WTC11 (cell line): ENCODE data around the gene HDAC5. TPM values are rescaled to one million over a fixed set of nuclear protein-coding genes. Genes with fewer than 3 reads are reported as not detected.

ENCODE experiments used
- ATAC-seq: fragments of 200-7000 bp; cut with Tn5 transposase; 2 replicates; pipeline ENCODE4 v1.10.0; 2021; ENCODE audit warnings: mild to moderate bottlenecking, moderate library complexity
- CTCF ChIA-PET: fragments of 300-600 bp; sonication (Branson Sonifier 250); formaldehyde crosslinking; loops from one replicate; lab custom pipeline; 2021; ENCODE audit warnings: antibody characterized with exemption; lab: Charles Lee
- POLR2A ChIA-PET: fragments of 350-600 bp; sonication (Branson Sonifier 250); formaldehyde crosslinking; loops from one replicate; lab custom pipeline; 2021; ENCODE audit warnings: antibody characterized with exemption; lab: Charles Lee
- DNase-seq: peaks from one replicate; pipeline ENCODE4 v3.0.0; 2021; ENCODE audit warnings: low spot score
- H3K27ac Mint-ChIP-seq: 2 replicates; pipeline ENCODE4 v1.8.0; 2021; ENCODE audit warnings: mixed read lengths
- H3K27me3 Mint-ChIP-seq: 2 replicates; pipeline ENCODE4 v1.8.0; 2021; ENCODE audit warnings: low read depth, mild to moderate bottlenecking, moderate library complexity, mixed read lengths
- H3K36me3 Mint-ChIP-seq: 2 replicates; pipeline ENCODE4 v1.8.0; 2021; ENCODE audit warnings: mixed read lengths
- H3K4me1 Mint-ChIP-seq: 2 replicates; pipeline ENCODE4 v1.8.0; 2022; ENCODE audit warnings: mixed read lengths
- H3K4me3 Mint-ChIP-seq: 2 replicates; pipeline ENCODE4 v1.8.0; 2021; ENCODE audit warnings: mild to moderate bottlenecking, moderate library complexity, mixed read lengths
- H3K9me3 Mint-ChIP-seq: 2 replicates; pipeline ENCODE4 v1.8.0; 2021; ENCODE audit warnings: mixed read lengths
- AR ChIP-seq: fragments of 250-450 bp; sonication (Bioruptor Pico); IDR thresholded peaks from 2 replicates; pipeline ENCODE4 v1.9.0; 2021; ENCODE audit warnings: mild to moderate bottlenecking
- ARID4B ChIP-seq: sonication (generic); formaldehyde crosslinking; IDR thresholded peaks from 2 replicates; pipeline ENCODE4 v1.8.0; 2023; ENCODE audit warnings: missing genetic modification reagents, mild to moderate bottlenecking, borderline replicate concordance
- ELF4 ChIP-seq: sonication (generic); formaldehyde crosslinking; IDR thresholded peaks from 2 replicates; pipeline ENCODE4 v1.8.1; 2022; ENCODE audit warnings: low read depth, mild to moderate bottlenecking, moderate library complexity, missing genetic modification reagents
- ETV6 ChIP-seq: sonication (generic); formaldehyde crosslinking; IDR thresholded peaks from 2 replicates; pipeline ENCODE4 v1.8.1; 2022; ENCODE audit warnings: mild to moderate bottlenecking, missing genetic modification reagents
- FOXJ3 ChIP-seq: sonication (generic); formaldehyde crosslinking; IDR thresholded peaks from 2 replicates; pipeline ENCODE4 v1.9.0; 2021; ENCODE audit warnings: missing genetic modification reagents, mild to moderate bottlenecking, borderline replicate concordance
- FOXK1 ChIP-seq: sonication (generic); formaldehyde crosslinking; IDR thresholded peaks from 2 replicates; pipeline ENCODE4 v1.8.0; 2022; ENCODE audit warnings: mild to moderate bottlenecking, moderate library complexity, missing genetic modification reagents
- FOXP1 ChIP-seq: sonication (generic); formaldehyde crosslinking; IDR thresholded peaks from 2 replicates; pipeline ENCODE4 v1.8.0; 2022; ENCODE audit warnings: missing genetic modification reagents, mild to moderate bottlenecking, moderate library complexity, borderline replicate concordance
- GABPB1 ChIP-seq: sonication (generic); formaldehyde crosslinking; IDR thresholded peaks from 2 replicates; pipeline ENCODE4 v1.8.1; 2023; ENCODE audit warnings: mild to moderate bottlenecking, missing genetic modification reagents
- IRF2 ChIP-seq: sonication (generic); formaldehyde crosslinking; IDR thresholded peaks from 2 replicates; pipeline ENCODE4 v1.8.0; 2022; ENCODE audit warnings: low read depth, missing genetic modification reagents, borderline replicate concordance
- NR3C1 ChIP-seq: sonication (generic); formaldehyde crosslinking; conservative IDR thresholded peaks from 2 replicates; pipeline ENCODE4 v1.8.1; 2023; ENCODE audit warnings: low read depth, mild to moderate bottlenecking, missing genetic modification reagents
- PRRX2 ChIP-seq: fragments of 250-450 bp; sonication (Bioruptor Pico); IDR thresholded peaks from 2 replicates; pipeline ENCODE4 v1.8.0; 2021; ENCODE audit warnings: mild to moderate bottlenecking
- SP1 ChIP-seq: sonication (generic); formaldehyde crosslinking; conservative IDR thresholded peaks from 2 replicates; pipeline ENCODE4 v1.8.1; 2022; ENCODE audit warnings: missing genetic modification reagents
- STAT6 ChIP-seq: sonication (generic); formaldehyde crosslinking; conservative IDR thresholded peaks from 2 replicates; pipeline ENCODE4 v1.8.1; 2023; ENCODE audit warnings: mild to moderate bottlenecking, low read depth, missing genetic modification reagents, moderate library complexity
- ZNF396 ChIP-seq: fragments of 250-450 bp; sonication (Bioruptor Pico); IDR thresholded peaks from 2 replicates; pipeline ENCODE4 v1.8.0; 2021; ENCODE audit warnings: mild to moderate bottlenecking, moderate library complexity, borderline replicate concordance
- total RNA-seq: library from RNA; stranded (reverse); gene quantifications from 3 replicates; pipeline ENCODE4 v1.2.3, GENCODE V29; 2021
- TF ChIP-seq, protein P1 (sequence below): sonication (generic); formaldehyde crosslinking; IDR thresholded peaks from 2 replicates; pipeline ENCODE4 v1.8.0; 2022; ENCODE audit warnings: missing genetic modification reagents
- TF ChIP-seq, protein P2 (sequence below): fragments of 250-450 bp; sonication (Bioruptor Pico); conservative IDR thresholded peaks from 2 replicates; pipeline ENCODE4 v1.9.0; 2021; ENCODE audit warnings: mild to moderate bottlenecking
- TF ChIP-seq, protein P3 (sequence below): sonication (generic); formaldehyde crosslinking; IDR thresholded peaks from 2 replicates; pipeline ENCODE4 v1.8.1; 2022; ENCODE audit warnings: low read depth, mild to moderate bottlenecking, moderate library complexity, missing genetic modification reagents, borderline replicate concordance

HDAC5 gene
- total RNA-seq, 1 experiment from 2014 or later, result 61.6 TPM

- H3K27me3 Mint-ChIP-seq, result no peaks in the 10 kb centered on the region
- no peaks in the 10 kb centered on the region for H3K9me3 Mint-ChIP-seq
- CTCF ChIA-PET, result interaction anchor here (0.7 to 2.1 kb wide), 8 partner anchors 9 to 112 kb away, joined by 3 to 6 read pairs (median 4); no protein-coding TSS in a partner anchor
- no peak overlapping the region for H3K4me3 Mint-ChIP-seq
- H3K4me1 Mint-ChIP-seq, result peaks cover 22% of the 10 kb centered on the region
- POLR2A ChIA-PET, result no interaction called here
- H3K27ac Mint-ChIP-seq, result no peak overlapping the region
- ATAC-seq (no peak), DNase-seq (no peak)
- TF ChIP-seq, protein P1, sequence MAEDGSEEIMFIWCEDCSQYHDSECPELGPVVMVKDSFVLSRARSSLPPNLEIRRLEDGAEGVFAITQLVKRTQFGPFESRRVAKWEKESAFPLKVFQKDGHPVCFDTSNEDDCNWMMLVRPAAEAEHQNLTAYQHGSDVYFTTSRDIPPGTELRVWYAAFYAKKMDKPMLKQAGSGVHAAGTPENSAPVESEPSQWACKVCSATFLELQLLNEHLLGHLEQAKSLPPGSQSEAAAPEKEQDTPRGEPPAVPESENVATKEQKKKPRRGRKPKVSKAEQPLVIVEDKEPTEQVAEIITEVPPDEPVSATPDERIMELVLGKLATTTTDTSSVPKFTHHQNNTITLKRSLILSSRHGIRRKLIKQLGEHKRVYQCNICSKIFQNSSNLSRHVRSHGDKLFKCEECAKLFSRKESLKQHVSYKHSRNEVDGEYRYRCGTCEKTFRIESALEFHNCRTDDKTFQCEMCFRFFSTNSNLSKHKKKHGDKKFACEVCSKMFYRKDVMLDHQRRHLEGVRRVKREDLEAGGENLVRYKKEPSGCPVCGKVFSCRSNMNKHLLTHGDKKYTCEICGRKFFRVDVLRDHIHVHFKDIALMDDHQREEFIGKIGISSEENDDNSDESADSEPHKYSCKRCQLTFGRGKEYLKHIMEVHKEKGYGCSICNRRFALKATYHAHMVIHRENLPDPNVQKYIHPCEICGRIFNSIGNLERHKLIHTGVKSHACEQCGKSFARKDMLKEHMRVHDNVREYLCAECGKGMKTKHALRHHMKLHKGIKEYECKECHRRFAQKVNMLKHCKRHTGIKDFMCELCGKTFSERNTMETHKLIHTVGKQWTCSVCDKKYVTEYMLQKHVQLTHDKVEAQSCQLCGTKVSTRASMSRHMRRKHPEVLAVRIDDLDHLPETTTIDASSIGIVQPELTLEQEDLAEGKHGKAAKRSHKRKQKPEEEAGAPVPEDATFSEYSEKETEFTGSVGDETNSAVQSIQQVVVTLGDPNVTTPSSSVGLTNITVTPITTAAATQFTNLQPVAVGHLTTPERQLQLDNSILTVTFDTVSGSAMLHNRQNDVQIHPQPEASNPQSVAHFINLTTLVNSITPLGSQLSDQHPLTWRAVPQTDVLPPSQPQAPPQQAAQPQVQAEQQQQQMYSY, result no peak
- TF ChIP-seq FOXJ3 (no peak), STAT6 (CRISPR knock-in tag) (no peak), FOXK1 (CRISPR knock-in tag) (no peak), IRF2 (no peak), NR3C1 (CRISPR knock-in tag) (no peak), ETV6 (no peak)
- peaks cover 29% of the 10 kb centered on the region for H3K36me3 Mint-ChIP-seq
Observed at GRCh38 chr17:44074231-44074910, 49.1 kb downstream of the HDAC5 start.

DNA sequence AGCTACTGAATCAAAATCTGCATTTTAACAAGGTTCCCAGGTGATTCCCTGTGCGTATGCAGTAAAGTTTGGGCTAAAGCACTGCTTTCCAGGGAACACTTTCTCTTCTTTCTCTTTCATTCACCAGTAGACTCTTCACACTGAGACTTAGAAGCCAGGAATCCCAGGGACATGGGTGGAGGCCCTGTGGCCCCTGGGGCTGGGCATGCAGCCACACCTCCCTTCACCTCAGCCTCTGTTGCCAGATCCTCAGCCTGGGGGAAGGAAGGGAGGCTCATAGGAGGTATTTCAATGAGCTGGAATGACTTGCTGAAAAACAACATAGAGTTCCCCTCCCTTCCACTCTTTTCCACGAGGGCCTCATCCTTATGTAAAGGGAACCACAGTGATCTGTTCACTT is 51.7 kb downstream of the HDAC5 start:
- CTCF ChIA-PET, result interaction anchor here (0.7 to 1.4 kb wide), 2 partner anchors 15 to 148 kb away, joined by 3 read pairs; partner anchors contain the start of gene UBTF
- peaks cover 21% of the 10 kb centered on the region for H3K36me3 Mint-ChIP-seq
- ATAC-seq (no peak), DNase-seq (no peak)
- POLR2A ChIA-PET, result interaction anchor here (0.6 to 0.7 kb wide), 2 partner anchors 9 to 39 kb away, joined by 3 read pairs; no protein-coding TSS in a partner anchor
- peak overlapping the region; percentile 97 for H3K4me3 Mint-ChIP-seq
- no peaks in the 10 kb centered on the region for H3K27me3 Mint-ChIP-seq
- peaks cover 32% of the 10 kb centered on the region for H3K4me1 Mint-ChIP-seq
- no peaks in the 10 kb centered on the region for H3K9me3 Mint-ChIP-seq
- H3K27ac Mint-ChIP-seq, result peak overlapping the region; percentile 98
- TF ChIP-seq GABPB1 (CRISPR knock-in tag) (no peak), PRRX2 (no peak), AR (CRISPR knock-in tag) (no peak), FOXK1 (CRISPR knock-in tag) (no peak), ELF4 (CRISPR knock-in tag) (no peak), SP1 (CRISPR knock-in tag) (no peak), FOXP1 (CRISPR knock-in tag) (no peak), ARID4B (CRISPR knock-in tag) (no peak), ZNF396 (CRISPR knock-in tag) (no peak)
- TF ChIP-seq, protein P2, sequence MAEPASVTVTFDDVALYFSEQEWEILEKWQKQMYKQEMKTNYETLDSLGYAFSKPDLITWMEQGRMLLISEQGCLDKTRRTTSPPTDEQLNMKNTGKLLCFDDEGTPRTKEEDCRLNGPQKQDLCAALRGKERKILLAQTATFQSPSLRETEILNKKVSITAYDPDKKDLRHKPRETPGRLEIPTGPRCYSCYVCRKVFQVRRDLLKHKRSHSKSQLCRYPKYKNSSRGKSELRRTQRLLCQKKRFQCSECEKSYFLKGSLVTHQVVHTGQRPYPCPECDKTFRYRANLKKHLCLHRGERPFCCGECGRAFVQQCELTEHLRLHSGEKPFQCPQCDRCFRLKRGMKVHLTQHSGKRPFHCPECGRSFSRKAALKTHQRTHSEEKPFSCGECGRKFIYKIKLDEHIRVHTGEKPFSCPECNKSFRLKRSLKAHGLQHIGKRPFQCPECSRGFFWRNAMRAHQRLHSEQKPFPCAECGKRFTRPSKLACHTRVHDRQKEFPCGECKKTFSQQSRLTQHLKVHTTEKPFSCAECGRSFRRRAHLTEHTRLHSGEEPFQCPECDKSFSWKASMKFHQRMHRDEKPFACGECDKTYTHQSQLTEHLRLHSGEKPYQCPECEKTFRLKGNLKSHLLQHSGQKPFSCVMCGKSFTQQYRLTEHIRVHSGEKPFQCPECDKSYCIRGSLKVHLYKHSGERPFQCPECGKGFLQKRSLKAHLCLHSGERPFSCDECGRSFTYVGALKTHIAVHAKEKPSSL, result no peak
- TF ChIP-seq, protein P3, sequence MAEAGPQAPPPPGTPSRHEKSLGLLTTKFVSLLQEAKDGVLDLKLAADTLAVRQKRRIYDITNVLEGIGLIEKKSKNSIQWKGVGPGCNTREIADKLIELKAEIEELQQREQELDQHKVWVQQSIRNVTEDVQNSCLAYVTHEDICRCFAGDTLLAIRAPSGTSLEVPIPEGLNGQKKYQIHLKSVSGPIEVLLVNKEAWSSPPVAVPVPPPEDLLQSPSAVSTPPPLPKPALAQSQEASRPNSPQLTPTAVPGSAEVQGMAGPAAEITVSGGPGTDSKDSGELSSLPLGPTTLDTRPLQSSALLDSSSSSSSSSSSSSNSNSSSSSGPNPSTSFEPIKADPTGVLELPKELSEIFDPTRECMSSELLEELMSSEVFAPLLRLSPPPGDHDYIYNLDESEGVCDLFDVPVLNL (CRISPR knock-in tag), result no peak
